Transverse colon (tissue), 4 donors: ENCODE results near the gene ANKS1B.

Experiments used
- POLR2A ChIP-seq: fragments of 450-650 bp; IDR thresholded peaks from one replicate; pipeline ENCODE4 v1.6.1; 2016; ENCODE audit warnings: antibody characterized with exemption, mild to moderate bottlenecking, moderate library complexity
- POLR2AphosphoS5 ChIP-seq, 3 donors: sonication (generic); formaldehyde crosslinking; IDR thresholded peaks; one replicate each; pipeline ENCODE4 v1.6.1; 2016; ENCODE audit warnings: antibody characterized with exemption in 3 of 3
- TF ChIP-seq, protein P1 (sequence below), 5 experiments: fragments of 200-600 bp in 3 of 5; fragments of 450-650 bp in 2 of 5; sonication (generic) in 3 of 5; IDR thresholded peaks; 1 replicate in 2 of 5; 2 replicates in 3 of 5; pipeline ENCODE4 v1.5.1; 2016 to 2017; ENCODE audit warnings: antibody characterized with exemption in 5 of 5, inconsistent platforms in 3 of 5, mild to moderate bottlenecking in 2 of 5, moderate library complexity in 1 of 5

GRCh38 chr12:99847936-99848335 lies 136.8 kb downstream of the ANKS1B start:
- TF ChIP-seq, protein P1, sequence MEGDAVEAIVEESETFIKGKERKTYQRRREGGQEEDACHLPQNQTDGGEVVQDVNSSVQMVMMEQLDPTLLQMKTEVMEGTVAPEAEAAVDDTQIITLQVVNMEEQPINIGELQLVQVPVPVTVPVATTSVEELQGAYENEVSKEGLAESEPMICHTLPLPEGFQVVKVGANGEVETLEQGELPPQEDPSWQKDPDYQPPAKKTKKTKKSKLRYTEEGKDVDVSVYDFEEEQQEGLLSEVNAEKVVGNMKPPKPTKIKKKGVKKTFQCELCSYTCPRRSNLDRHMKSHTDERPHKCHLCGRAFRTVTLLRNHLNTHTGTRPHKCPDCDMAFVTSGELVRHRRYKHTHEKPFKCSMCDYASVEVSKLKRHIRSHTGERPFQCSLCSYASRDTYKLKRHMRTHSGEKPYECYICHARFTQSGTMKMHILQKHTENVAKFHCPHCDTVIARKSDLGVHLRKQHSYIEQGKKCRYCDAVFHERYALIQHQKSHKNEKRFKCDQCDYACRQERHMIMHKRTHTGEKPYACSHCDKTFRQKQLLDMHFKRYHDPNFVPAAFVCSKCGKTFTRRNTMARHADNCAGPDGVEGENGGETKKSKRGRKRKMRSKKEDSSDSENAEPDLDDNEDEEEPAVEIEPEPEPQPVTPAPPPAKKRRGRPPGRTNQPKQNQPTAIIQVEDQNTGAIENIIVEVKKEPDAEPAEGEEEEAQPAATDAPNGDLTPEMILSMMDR (IDR thresholded peaks at IDR 0.05) = no peak
- TF ChIP-seq POLR2A = no peak
- no peak for TF ChIP-seq POLR2AphosphoS5 (IDR thresholded peaks at IDR 0.05)
